Measurements from ENCODE around the gene FKBP1A.

The FKBP1A gene

GRCh38 chr20:1320902-1321653 lies 71.8 kb downstream of the FKBP1A start:
- H3K4me1 ChIP-seq (ENCODE audit: control insufficient read depth, insufficient read depth, low read length), result no peaks in the 10 kb centered on the region
- no peak for TF ChIP-seq SCRT2 (tag by site-specific recombination; IDR thresholded peaks at IDR 0.05)
- TF ChIP-seq ZSCAN23 (tag by site-specific recombination; IDR thresholded peaks at IDR 0.05), result no peak
- TF ChIP-seq ZNF704 (tag by site-specific recombination; IDR thresholded peaks at IDR 0.05), result no peak
- no peak for TF ChIP-seq ZNF747 (tag by site-specific recombination; IDR thresholded peaks at IDR 0.05)
- TF ChIP-seq ZNF518A (tag by site-specific recombination; conservative IDR thresholded peaks at IDR 0.05; ENCODE audit: low read depth), result no peak
- TF ChIP-seq ZNF843 (tag by site-specific recombination; IDR thresholded peaks at IDR 0.05), result no peak
- no peak for TF ChIP-seq ZBTB11 (tag by site-specific recombination; conservative IDR thresholded peaks at IDR 0.05; ENCODE audit: low read depth)
- TF ChIP-seq ZNF596 (tag by site-specific recombination; IDR thresholded peaks at IDR 0.05), result no peak
- no peak for TF ChIP-seq ELK4 (IDR thresholded peaks at IDR 0.05; ENCODE audit: borderline replicate concordance, low read depth, low read length)
- H3K4me3 ChIP-seq (ENCODE audit: low read depth, low read length), result no peak overlapping the region
- CTCF ChIA-PET, result no interaction called here
- H3K9me3 ChIP-seq (ENCODE audit: control insufficient read depth, insufficient read depth, low read depth, low read length), result no peaks in the 10 kb centered on the region
- POLR2A ChIA-PET, result no interaction called here
- H3K36me3 ChIP-seq (ENCODE audit: control insufficient read depth in 2 of 2, insufficient read depth in 1 of 2, low read length in 2 of 2), result no peaks in the 10 kb centered on the region
- H3K27ac ChIP-seq (ENCODE audit: extremely low read depth, low read depth, low read length), result no peak overlapping the region

DNA sequence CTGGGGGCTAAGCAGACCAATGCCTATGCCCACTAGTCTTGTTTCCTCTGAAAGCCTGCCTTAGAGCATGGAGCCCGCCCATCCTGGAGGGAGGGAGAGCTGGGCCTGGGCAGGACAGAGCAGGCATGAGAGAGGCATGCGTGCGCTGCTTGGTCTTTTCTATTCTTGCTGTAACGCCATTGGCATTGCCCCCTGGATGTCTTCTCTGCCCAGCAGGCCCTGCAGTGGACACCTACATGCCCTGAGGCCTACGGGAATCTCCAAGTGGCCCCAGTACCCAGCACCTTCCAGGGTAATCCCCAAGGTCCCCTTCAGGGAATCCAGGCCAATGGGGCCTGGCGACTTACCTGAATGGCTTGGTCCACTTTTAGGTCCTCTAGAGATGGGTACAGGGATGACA lies 72.8 kb downstream of the FKBP1A start:
- Histone ChIP-seq H3K4me1 (ENCODE audit: control insufficient read depth, insufficient read depth, low read length) (no peaks in the 10 kb centered on the region), H3K4me3 (ENCODE audit: low read depth, low read length) (no peak overlapping the region), H3K9me3 (ENCODE audit: control insufficient read depth, insufficient read depth, low read depth, low read length) (no peaks in the 10 kb centered on the region), H3K27ac (ENCODE audit: extremely low read depth, low read depth, low read length) (no peak overlapping the region), H3K36me3 (ENCODE audit: control insufficient read depth in 2 of 2, insufficient read depth in 1 of 2, low read length in 2 of 2) (no peaks in the 10 kb centered on the region)
- TF ChIP-seq, protein P1, sequence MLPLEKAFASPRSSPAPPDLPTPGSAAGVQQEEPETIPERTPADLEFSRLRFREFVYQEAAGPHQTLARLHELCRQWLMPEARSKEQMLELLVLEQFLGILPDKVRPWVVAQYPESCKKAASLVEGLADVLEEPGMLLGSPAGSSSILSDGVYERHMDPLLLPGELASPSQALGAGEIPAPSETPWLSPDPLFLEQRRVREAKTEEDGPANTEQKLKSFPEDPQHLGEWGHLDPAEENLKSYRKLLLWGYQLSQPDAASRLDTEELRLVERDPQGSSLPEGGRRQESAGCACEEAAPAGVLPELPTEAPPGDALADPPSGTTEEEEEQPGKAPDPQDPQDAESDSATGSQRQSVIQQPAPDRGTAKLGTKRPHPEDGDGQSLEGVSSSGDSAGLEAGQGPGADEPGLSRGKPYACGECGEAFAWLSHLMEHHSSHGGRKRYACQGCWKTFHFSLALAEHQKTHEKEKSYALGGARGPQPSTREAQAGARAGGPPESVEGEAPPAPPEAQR (tag by site-specific recombination; IDR thresholded peaks at IDR 0.05), result no peak
- TF ChIP-seq ZNF621 (tag by site-specific recombination; IDR thresholded peaks at IDR 0.05), result no peak
- no peak for TF ChIP-seq ZNF23 (tag by site-specific recombination; IDR thresholded peaks at IDR 0.05; ENCODE audit: borderline replicate concordance)
- POLR2A ChIA-PET, result no interaction called here
- CTCF ChIA-PET, result interaction anchor here (1.8 kb wide), 1 partner anchor 117 kb away, joined by 6 read pairs; no protein-coding TSS in a partner anchor
